DMS153 treated with DMSO at 0.1 percent for 48 hours (cell line): ENCODE data around the gene SETBP1.

Experiments
- DNase-seq: peaks from one replicate; lab custom pipeline; 2025; ENCODE audit not compliant: unreplicated experiment; lab: John Stamatoyannopoulos, UW

The SETBP1 gene

DNA sequence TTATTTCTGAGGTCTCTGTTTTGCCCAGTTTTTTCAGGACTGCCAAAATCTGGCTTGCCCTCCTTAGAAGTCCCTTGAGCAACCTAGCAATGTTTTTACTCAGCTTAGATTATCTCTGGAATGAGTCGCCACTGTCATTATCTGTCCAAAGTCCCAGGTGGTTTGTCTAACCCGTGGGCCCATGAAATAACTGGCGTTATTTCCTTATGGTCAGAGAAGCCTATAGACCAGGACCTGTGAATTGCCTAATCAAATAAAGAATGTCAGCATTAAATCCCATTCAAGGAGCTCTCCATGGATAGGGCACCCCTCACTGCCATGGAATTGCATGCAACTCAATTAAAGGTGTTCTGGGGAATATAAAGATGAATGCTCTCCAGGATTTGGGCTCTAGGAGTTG is 373.9 kb downstream of the SETBP1 start:
- DNase-seq = no peak

DNA sequence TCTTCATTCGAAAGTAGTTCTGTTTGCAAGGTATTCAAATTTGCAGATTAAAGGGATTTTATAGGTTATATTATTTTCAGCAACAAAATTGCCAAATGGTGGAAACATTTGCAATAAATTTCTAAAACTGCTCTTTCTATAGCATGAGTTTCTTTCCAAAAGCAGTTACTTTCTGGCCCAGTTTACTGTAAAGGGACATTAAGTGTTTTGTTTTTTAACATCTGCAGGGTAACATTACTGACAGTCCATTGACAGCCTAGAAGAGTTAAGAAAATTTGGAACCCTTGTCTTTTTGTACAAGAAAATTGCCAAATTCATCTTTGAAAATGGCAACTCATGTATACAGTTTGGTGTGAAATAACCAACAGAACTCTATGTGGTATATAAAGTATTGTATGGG is 375.1 kb downstream of the SETBP1 start:
- no peak for DNase-seq

DNA sequence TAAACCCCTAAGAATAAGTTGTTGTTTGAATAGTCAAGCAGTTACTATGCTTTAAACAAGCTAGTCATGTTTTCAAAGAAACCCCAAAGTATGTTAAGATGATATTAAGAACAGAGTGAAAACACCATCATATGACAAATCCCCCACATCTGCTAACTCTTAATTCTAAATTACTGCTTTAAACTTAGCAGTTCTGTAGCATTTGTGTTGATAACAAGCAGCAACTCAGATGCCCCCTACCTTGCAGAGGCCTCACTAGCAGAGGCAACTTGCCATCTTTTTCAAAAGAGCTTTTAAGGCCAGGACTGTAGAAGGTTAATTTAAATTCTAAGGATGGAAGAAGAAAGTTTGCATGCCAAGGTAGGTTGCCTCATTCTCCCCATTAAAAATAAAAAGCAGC is 376.2 kb downstream of the SETBP1 start:
- DNase-seq = no peak

- no peak for DNase-seq
These were observed 377.4 kb downstream of the SETBP1 start for GRCh38 chr18:45057955-45058600.

DNA sequence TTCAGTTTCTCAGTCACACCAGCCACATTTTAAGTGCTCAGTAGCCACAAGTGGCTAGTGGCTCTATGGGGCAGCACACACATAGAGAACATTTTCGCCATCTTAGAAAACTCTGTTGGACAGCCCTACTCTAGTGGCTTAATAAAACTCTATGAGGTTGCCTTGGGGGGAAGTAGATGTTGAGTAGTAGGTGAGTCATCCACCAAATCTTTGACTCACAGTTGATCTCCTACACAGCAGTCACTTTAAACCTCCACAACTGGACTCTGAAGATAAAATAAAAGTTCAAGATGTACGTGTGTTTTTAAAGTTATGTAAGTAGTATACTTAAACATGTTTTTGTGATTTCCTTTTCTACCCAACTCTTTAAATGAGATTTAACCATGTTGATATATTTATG is 379.0 kb downstream of the SETBP1 start:
- DNase-seq = no peak

GRCh38 chr18:45060102-45060501 is 379.4 kb downstream of the SETBP1 start:
- DNase-seq = no peak

DNA sequence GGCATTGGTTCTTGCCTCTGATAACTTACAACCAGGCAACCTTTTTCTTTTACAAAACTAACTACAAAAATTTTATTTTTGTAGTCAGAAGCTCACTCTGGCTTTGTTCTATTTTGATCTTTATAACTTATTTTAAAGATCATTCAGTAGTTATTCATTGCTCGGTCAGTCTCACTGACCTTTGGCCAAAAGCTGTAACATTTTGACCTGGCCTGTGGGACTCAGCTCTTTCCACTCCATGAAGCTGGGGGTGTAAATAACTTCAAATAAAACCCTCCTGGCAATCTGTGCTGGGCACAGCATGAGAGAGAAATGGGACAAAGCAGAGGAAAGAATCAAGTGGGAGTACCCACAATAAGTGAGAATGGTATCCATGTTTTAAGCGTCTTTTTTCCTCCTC is 380.7 kb downstream of the SETBP1 start:
- DNase-seq = no peak

DNA sequence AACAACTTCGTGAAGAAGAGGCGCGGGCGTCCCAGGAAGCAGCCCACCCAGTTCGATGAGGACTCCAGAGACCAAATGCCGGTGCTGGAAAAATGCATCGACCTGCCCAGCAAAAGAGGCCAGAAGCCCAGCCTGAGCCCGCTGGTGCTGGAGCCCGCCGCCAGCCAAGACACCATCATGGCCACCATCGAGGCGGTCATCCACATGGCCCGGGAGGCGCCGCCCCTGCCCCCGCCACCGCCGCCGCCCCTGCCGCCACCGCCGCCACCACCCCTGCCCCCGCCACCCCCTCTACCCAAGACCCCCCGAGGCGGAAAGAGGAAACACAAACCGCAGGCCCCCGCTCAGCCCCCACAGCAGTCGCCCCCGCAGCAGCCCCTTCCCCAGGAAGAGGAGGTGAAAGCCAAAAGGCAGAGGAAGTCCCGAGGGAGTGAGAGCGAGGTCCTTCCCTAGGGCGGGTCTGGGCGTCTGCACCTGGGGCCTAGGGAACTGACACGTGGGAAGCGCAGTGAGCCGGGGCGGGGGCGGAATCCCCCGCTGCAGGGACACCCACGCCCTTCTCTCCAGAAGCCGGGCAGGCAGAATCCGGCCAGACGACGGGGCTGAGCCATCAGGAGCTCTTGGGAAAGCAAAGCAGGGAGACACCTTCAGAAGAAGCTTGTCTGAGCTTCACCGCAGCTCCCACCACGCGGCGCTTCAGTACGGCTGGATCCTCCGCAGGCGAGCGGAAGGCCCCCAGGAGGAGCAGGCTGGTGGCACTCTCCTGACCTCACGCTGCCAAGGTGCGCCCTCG is 382.8 kb downstream of the SETBP1 start:
- DNase-seq = no peak

DNA sequence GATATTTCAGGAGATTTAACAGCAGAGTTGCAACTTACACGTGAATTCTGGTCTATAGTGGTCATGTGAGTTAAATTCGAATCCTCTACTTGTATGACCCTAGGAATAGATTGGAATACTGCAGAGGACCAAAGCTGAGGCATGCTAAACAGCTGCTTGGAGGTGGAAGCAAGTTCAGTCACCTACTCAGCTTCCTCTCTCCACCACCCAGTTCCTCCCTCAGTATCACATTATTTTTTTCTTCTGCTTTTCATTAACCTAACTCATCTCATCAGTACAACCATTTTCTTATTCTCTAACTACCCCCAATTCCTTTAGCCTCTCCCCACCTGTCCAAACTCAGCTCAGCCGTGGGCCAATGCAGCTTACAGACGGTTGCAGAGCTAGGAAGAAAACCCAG is 385.5 kb downstream of the SETBP1 start:
- DNase-seq = no peak

- no peak for DNase-seq
These were observed 386.2 kb downstream of the SETBP1 start for GRCh38 chr18:45066886-45067285.

DNA sequence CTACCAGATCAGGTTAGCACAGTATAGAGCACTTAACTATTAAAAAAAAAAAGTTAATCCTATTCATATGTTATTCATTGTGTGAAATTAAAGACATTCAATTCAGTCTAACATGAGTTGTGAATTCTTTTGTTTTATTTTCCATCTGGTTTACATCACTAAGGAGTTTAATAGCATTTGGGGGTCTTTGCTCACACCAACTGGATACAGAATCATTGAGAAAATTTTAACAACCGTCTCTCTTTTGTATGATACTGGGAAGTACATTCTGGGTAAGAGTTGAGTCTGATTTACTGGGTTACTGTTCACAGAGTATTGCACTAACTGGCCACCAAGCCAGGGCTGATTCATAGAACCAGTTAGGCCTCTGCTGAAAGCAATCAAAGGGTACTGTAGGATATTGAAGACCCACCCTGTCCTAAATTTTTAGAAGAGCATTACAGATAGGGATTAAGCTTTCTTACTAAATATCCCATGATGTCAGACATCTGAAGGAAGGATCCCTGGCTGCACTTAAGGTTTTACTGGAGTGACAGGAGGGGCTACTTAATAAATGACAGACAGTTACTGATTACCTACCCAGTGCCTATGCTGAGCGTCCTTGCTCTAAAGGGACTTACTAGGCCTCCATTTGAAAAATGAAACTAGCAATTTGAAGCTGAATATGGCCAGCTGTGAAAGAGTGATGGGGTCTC is 387.9 kb downstream of the SETBP1 start:
- DNase-seq = no peak

- no peak for DNase-seq
These were observed 388.9 kb downstream of the SETBP1 start for GRCh38 chr18:45069546-45069945.

GRCh38 chr18:45071956-45072355 is 391.3 kb downstream of the SETBP1 start:
- no peak for DNase-seq

- DNase-seq = no peak
These were observed 392.9 kb downstream of the SETBP1 start for GRCh38 chr18:45073556-45073955.

GRCh38 chr18:45081566-45082181 is 401.0 kb downstream of the SETBP1 start:
- DNase-seq = no peak

DNA sequence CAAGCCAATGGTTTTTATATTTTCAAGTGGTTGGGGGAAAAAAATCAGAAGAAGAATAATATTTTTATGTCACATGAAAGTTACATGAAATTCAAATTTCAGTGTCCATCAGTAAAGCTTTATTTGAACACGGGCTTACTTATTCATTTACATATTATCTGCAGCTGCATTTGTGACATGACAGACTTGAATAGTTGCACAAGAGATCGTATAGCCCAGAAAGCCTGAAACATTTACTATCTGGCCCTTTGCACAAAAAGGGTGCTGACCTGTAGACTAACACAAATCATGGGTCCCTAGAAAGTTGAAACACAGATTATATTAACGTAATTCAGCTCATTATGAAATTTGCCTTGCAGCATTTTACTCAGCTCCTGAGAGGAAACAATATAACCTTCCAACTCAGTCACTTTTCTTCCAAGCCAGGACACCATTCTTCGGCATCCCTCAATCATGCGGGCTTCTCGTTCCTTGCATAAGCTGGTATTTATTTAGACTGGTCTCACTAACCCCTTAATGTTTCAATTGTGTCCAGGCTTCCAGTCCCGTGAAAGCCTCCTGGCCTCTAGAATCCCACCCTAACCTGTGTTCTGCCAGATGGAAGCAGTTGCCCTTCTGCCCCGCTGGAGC is 402.7 kb downstream of the SETBP1 start:
- no peak for DNase-seq

- no peak for DNase-seq
These were observed 403.5 kb downstream of the SETBP1 start for GRCh38 chr18:45084206-45084605.

GRCh38 chr18:45085916-45086624 is 405.4 kb downstream of the SETBP1 start:
- no peak for DNase-seq

DNA sequence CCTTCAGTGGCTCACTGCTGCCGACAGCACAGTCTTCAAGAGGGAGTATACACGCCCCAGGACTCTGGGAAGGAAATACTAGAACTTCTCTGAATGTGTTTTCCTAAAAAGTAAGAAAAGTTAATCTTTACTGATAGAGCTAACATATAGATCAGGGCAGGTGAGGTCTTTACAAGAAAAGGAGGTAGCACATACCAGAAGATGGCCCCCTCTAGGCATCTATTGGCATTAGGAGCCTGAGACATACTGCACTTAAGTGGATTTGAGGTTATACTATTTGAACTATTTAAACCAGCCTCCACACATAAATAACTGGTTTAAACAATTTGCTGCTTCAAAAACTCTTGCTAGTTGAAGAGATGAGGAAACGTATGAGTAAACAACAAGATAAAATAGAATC is 406.1 kb downstream of the SETBP1 start:
- DNase-seq = no peak

GRCh38 chr18:45090526-45091140 is 409.9 kb downstream of the SETBP1 start:
- DNase-seq = no peak
